HG03064 (cell line): ENCODE measurements around the gene CCDC86.

ENCODE experiments used
- ATAC-seq: cut with Tn5 transposase; IDR thresholded peaks from one replicate; pipeline ENCODE4 v1.9.1; 2021; ENCODE audit warnings: low read depth; ENCODE audit not compliant: unreplicated experiment

The CCDC86 gene

DNA sequence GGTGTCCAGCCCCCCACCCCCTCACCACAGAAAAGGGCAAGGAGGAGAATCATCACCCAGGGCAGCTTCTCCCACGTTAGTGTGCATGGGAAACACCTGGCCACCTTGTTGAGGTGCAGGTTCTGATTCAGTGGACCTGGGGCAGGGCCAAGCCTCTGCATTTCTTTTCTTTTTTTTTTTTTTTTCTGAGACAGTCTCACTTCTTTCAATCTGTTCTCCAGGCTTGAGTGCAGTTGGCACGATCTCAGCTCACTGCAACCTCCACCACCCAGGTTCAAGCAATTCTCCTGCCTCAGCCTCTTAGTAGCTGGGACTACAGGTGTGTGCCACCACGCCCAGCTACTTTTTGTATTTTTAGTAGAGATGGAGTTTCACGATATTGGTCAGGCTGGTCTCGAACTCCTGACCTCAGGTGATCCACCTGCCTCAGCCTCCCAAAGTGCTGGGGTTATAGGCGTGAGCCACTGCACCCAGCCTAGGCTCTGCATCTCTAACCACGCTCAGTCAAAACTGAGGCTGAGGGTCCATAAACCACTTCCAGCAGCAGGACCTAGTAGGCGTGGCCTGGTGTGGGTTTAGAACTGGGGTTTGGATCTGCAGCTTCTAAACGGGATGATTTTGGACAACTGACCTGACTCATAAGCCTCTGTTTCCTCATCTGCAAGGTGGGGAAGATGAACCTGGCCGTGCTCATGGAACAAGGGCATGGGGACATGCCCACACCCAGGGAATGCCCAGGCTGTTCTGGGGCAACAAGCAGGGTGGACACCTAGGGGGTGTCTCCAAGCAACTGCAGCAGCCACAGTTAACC is 26.2 kb downstream of the CCDC86 start:
- ATAC-seq = no peak

DNA sequence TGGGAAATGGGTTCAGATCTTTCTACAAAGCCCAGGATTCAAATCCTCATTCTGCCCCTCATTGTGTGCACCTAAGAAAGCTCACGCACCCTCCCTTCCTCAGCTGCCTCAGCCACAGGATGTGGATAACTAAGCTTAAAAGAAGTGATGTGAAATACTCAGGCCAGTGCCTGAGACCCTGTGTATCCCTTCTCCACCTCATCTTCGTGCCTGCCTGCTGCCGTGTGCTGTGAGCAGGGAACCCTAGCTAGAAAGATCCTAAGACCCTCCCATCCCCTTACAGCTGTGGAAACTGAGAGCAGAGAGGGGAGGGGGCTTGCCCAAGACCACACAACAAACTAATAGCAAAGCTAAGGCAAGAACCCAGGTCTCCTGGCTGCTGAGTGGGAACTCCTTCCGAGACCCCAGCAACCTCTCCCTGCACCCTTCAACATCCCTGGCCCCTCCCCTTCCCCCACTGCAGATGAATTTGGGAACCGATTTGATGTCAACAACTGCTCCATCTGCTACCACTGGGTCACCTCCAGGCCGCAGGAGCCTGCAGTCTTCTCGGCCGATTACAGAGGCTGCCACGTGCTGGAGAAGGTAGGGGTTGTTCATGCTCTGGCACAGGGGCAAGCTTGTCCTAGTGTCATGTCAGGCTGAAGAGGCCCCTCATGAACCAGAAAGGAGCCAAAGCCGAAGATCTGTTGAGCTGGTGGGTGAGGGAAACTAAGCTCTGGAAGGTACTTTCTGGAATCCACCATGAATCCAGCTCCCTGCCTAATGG is 27.0 kb downstream of the CCDC86 start:
- ATAC-seq = no peak

- ATAC-seq = no peak
These were observed 27.5 kb downstream of the CCDC86 start for GRCh38 chr11:60869451-60869825.

GRCh38 chr11:60870276-60870675 is 28.4 kb downstream of the CCDC86 start:
- ATAC-seq = no peak

GRCh38 chr11:60870733-60871377 is 28.9 kb downstream of the CCDC86 start:
- no peak for ATAC-seq

- no peak for ATAC-seq
These were observed 29.6 kb downstream of the CCDC86 start for GRCh38 chr11:60871378-60872061.

DNA sequence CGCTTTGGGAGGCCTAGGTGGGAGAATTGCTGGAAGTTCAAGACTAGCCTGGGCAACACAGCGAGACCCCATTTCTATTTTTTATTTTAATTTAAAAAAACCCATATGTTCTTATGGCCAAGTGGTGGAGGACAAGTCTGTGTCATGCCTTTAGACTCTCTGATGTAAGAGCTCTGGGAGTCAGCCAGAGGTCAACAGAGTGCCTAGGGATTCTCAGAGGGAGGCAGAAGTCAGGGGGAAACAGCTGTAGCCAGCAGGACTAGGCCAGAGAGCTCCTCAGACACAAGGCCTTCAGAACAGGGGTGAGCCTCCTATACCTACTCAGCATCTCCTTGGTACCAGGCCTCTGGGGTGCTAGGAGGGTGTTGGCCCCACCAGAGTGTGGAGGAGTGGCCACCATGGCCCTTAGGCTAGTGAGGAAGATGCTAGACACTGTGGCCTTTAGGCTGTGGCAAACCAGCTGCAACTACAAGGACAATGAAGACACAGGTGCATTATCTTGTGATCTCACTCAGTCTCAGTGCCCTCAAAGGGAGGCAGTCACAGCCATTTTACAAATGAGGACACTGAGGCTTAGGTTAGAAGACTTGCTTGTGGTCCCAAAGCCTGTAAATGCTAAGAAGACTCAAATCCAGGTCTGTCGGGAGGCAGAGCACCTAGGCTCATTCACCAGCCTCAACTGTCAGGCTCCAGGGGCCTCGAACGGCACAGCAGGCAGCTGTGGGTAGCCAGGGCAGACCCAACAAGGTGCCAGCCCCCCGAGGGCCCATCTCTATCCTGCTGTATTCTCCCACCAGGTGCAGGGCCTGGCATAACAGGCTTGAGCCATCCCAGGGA is 30.4 kb downstream of the CCDC86 start:
- ATAC-seq = no peak

DNA sequence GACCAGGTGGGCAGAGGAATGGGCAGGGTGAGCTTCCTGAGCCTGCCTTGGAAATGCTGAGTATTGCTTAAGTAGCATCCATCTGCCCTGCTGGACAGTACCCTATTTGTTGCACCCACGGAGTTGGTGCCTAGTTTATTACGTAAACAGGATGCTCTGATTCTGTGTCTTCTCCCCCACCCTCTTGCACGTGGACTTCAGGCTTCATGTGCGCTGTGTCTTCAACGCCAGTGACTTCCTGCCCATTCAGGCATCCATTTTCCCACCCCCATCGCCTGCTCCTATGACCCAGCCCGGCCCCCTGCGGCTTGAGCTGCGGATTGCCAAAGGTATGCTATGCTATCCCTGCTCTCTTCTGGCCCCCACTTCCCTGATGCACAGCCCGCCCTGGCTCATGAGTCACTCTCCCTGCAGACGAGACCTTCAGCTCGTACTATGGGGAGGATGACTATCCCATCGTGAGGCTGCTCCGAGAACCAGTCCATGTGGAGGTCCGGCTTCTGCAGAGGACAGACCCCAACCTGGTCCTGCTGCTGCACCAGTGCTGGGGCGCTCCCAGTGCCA is 31.1 kb downstream of the CCDC86 start:
- ATAC-seq = no peak

- no peak for ATAC-seq
These were observed 31.6 kb downstream of the CCDC86 start for GRCh38 chr11:60873533-60873932.

DNA sequence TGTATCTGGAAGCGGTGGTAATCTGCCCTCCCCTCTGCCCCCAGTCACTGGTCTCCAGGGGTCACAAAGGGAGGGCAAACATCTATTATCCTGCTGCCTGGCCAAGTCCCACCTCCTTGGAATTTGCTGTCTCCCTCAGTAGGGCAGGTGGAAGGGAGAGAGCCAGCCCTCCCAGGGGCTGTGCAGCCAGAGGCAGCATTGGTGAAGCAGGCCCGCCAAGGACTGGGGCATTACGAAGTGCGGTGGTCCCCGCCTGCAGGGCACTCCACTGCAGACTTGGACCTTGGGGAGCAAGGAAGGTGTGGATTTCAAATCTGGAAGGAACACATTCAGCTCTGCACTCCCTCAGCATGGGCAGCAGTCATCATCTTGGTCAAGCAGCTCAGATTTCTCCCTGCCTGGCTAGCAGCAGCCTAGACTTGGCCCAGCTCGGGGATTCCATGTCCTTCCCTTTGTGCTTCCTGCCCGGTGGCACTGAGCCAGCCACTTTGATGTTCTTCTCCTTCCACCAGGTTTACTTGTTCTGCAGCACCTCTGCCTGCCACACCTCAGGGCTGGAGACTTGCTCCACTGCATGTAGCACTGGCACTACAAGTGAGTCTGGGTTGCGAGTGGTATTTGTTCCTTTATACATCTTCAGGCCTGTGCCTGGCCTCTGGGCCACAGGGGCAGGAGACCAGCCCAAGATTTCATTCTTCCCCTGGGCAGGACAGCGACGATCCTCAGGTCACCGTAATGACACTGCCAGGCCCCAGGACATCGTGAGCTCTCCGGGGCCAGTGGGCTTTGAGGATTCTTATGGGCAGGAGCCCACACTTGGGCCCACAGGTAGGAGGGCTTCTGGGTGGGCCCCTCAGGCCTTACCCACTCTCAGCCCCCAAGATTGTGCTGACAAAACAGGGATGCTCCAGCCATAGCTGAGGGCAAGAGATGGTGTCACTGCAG is 32.8 kb downstream of the CCDC86 start:
- no peak for ATAC-seq

DNA sequence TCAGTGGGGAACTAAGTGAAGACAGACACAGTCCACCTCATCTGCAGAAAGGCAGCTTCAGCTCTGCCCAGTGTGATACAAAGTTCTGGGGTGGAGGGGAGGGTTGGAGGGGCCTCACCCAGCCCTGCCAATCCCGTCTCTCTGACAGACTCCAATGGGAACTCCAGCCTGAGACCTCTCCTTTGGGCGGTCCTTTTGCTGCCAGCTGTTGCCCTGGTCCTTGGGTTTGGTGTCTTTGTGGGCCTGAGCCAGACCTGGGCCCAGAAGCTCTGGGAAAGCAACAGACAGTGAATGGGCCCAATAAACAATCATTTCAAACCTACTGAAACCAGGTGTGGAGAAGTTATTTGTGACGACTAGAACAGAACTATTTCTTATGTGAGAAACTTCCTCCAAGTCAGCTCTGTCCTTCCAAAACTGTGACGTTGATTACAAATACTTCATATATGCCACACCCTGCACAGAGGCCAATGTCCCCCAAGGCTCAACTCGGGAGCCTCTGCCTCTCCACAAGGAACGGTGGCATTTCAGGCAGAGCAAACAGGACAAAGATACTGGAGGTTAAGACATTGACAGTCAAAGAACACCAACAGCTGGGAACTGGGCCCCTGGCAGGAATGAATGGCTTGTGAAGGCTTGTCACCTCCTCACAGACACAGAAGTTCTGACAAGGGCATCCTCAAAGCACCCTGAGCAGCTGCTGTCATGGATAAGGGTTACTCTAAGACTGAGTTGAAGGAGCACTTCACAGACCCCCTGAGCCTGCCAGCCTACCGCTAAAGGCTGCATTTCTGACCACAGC is 33.7 kb downstream of the CCDC86 start:
- ATAC-seq = no peak

DNA sequence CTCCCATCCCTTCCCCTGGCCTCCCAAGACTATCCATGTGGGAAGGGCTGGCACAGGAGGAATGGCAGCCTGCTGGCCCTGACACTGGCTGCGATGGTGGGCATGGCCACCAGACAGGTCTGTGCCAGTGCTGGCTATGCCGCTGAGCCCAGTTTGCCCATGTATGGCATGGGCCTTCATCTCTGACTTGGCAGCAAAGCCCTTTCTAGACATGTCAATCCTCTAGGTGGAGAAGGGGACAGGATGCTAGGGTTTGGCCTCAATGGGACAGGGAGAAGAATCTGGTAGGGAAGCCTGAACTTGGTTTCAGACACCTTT is 34.2 kb downstream of the CCDC86 start:
- no peak for ATAC-seq

DNA sequence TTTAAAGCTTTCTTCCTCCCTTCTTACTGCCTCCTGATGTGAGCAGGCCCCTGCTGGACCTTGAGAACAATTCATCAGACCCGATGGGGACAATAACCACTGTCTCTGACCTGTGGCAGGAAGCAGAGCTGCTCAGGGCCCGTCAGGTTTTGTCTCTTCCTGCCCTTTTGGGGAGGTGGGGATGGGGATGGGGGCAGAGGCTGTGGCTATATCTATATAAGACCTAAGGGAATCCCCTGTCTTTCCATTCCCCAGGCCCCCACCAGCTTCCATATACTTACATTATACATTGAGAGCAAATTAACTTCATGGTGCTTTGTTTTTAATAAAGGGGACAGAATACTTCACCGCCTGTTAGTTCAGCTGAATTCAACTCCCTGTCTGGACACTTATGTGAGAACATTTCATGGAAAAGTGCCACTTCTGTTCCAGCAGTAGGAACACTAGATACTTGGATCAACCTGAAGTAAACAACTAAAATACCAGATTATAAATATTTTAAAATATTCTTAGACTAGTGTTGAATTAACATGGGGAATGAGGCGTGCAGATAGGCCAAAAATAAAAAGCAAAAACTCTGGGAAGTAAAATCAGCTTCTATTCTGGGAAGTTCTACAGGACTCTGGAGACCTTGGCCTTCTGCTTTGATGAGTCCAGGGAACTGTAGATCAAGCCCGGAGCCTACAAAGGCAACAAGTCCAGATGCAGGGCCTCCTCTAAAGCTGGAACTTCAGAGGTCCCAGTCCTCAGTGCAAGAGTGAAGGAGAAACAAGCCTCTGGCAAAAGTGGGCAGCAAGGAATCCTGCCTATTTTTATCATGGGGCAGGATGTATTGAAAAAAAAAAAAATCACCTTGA is 36.6 kb downstream of the CCDC86 start:
- no peak for ATAC-seq

DNA sequence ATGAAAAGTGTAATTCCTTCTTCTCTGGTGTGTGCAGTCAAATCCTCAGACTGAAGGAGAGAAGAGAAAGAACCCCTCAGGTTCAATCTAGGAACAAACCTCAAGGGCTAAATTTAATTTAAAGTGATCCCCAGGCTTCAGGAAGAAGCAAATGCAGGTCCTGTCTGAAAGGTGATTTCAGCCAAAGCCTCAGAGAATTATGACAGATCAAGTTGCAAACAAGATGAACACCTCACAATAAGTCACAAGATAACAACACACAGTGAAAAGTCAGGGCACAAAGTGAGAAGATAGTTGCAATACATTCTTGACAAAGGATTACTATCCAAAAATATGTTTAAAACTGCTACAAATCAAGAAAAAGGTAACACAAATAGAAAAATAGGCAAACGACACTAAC is 37.2 kb downstream of the CCDC86 start:
- no peak for ATAC-seq

- no peak for ATAC-seq
These were observed 38.2 kb downstream of the CCDC86 start for GRCh38 chr11:60879971-60880588.

DNA sequence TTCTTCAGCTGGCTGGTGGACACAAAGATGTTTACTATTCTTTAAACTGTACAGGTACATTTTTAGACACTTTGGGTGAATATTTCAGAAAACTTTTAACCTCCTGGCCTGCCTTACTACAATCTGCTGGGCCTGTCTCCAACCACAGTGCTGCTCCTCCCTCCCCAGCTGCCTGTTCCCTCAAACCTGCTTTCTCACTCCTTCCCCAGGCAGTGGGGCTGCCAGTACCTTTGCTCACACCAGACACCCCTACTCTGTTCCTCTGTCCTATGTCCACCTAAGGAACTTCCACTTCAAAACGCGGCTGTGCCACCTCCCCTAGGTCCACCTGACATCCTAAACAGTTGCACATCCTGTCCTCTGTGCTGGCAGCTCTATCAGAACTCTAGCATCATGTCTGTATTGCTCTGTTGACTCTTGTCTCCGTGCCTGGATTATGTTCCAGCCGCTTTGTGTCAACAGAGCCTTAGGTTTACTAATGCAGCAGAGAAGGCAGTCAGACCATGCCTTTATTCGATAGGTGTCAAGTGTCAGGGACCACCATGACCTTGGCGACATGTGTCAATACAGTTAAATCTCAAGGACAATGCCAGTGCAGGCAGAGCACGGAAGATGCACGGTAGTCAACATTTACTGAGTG is 38.9 kb downstream of the CCDC86 start:
- no peak for ATAC-seq
